GM20000 (cell line): ENCODE results near the gene RDH13.

ENCODE experiments used
- DNase-seq: peaks from one replicate; pipeline ENCODE4 v3.0.0; 2012; ENCODE audit warnings: low spot score
- TF ChIP-seq, protein P1 (sequence below): IDR thresholded peaks from 2 replicates; pipeline ENCODE4 v1.5.1; 2012; ENCODE audit warnings: mild to moderate bottlenecking, control low read depth; ENCODE audit errors: extremely low read depth, missing control alignments

RDH13 gene

DNA sequence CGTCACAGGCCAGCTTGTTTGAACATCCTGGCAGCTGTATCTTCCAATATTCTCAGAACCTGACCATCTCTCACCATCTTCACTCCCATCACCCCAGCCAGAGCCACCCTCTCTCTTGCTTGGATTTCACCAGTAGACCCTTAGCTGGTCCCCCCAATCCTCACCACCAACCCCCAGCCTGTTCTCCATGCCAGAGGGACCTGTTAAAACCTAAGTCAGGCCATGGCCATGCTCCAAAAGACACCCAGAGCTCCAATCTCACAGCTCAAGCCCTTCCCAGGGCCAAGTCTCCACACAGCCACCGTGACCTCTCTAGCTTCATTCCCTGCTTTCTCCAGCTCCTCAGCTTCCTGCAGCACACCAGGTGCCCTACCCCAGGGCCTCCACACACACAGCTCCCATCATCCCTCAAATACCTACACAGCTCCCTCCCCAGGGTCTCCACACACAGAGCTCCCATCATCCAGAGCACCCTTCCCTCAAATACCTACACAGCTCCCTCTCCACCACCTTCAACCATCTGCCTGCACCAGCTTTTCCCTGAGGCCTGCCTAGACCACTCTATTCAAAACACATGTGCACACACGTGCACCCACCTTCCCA lies 26.5 kb upstream of the RDH13 start:
- no peak for DNase-seq
- TF ChIP-seq, protein P1, sequence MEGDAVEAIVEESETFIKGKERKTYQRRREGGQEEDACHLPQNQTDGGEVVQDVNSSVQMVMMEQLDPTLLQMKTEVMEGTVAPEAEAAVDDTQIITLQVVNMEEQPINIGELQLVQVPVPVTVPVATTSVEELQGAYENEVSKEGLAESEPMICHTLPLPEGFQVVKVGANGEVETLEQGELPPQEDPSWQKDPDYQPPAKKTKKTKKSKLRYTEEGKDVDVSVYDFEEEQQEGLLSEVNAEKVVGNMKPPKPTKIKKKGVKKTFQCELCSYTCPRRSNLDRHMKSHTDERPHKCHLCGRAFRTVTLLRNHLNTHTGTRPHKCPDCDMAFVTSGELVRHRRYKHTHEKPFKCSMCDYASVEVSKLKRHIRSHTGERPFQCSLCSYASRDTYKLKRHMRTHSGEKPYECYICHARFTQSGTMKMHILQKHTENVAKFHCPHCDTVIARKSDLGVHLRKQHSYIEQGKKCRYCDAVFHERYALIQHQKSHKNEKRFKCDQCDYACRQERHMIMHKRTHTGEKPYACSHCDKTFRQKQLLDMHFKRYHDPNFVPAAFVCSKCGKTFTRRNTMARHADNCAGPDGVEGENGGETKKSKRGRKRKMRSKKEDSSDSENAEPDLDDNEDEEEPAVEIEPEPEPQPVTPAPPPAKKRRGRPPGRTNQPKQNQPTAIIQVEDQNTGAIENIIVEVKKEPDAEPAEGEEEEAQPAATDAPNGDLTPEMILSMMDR: no peak

DNA sequence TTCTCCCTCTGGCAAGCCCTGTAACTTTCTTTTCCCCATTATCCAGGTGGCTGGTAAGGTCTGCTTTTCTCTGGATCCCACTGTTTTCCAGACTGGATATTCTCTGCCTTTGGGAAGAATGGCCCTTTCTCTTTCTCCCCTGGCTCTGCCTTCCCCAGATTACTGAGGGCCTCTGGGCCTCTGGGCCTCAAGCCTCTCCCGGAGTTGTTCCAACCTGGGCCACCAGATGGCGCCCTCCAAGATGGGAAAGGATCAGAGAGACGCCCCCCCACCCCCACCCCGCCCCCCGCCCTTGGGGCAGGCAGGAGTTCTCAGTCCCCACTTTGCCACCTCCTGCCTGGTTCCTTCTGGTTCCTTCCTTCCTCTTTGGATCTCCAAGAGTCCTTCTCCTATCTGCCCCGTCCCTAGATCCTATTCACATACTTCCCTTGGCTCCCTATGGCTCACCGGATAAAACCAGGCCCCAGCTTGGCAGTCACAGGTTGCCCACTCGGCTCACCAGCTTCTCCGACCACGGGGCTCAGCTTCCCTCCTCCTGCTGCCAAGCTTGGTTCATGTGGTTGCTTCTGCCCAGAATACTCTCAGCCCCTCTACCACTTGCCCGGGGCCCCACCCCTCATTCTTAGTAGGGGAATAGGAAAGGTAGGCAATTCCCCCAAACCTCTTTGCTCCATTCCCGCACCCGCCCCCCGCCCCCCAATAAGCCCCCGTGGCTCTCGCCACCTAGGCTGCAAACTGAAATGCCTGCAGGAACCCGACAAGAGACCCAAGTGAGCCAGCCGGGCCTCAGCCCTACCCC lies 25.8 kb upstream of the RDH13 start:
- peak; percentile 89 for DNase-seq
- TF ChIP-seq, protein P1: no peak

DNA sequence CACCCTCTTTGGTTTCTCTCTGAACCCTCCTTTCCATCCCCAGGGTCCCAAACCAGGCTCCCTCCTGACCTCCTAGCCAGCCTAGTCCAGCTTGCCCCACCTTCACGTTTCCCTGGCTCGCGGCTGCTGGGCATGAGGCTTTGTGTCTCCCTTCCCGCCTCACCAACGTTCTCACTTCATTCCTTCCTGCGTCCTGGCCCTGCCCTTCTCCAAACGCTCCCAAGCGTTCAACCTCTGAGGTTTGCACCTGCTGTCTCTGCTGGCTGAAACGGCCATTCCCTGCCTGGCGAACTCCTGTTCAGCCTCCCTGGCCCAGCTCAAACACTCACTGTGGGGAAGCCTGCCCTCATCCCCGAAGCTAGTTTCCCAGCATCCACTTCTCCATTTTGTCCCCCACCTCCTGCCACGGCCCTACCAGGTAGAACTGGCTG lies 25.1 kb upstream of the RDH13 start:
- TF ChIP-seq, protein P1: no peak
- DNase-seq: no peak

DNA sequence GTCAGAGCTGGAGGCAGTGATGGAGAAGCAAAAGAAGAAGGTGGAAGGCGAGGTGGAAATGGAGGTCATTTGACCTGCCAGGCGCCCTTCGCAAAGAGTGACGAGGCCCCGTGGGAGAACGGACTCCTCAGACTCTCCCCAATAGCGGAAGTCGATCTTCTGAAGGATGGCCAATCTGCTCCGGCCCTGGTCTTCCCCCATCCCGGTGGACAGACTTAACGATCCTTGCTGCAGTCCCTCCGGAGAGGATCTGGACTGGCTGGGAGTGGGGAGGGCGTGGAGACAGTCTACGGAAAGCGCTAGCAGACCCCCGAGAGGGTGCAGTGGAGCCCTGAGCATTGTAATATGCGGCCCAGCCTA lies 24.6 kb upstream of the RDH13 start:
- DNase-seq: no peak
- TF ChIP-seq, protein P1: no peak

DNA sequence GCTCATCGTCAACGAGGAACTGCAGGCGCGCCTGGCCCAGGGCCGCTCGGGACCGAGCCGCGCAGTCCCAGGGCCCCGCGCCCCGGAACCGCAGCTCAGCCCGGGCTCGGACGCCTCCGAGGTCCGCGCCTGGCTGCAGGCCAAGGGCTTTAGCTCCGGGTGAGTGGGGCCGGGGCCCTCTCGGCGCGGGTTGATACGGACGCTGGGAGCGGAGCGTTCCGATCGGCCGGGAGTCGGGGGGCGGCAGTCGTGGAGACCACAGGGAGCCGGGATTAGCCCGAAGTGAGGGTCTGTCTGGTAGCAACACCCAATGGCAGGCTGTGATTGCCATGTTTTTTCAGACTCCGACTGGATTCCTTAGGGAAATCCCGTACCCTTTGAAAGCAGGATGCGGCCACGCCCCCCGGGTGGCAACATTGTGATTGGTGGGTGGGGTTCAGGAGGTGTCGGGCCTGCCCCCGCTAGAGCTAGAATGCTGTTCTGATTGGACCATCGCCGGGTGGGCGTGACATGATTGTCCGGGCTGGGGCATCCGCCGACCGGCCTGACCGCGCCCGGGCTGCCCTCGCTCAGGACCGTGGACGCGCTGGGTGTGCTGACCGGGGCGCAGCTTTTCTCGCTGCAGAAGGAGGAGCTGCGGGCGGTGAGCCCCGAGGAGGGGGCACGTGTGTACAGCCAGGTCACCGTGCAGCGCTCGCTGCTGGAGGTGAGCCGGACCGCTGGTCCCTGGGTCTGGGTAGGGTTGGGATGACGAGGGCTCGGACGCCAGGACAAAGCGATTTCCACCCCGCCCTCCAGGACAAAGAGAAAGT lies 24.0 kb upstream of the RDH13 start:
- peak; percentile 86 for DNase-seq
- TF ChIP-seq, protein P1: no peak

DNA sequence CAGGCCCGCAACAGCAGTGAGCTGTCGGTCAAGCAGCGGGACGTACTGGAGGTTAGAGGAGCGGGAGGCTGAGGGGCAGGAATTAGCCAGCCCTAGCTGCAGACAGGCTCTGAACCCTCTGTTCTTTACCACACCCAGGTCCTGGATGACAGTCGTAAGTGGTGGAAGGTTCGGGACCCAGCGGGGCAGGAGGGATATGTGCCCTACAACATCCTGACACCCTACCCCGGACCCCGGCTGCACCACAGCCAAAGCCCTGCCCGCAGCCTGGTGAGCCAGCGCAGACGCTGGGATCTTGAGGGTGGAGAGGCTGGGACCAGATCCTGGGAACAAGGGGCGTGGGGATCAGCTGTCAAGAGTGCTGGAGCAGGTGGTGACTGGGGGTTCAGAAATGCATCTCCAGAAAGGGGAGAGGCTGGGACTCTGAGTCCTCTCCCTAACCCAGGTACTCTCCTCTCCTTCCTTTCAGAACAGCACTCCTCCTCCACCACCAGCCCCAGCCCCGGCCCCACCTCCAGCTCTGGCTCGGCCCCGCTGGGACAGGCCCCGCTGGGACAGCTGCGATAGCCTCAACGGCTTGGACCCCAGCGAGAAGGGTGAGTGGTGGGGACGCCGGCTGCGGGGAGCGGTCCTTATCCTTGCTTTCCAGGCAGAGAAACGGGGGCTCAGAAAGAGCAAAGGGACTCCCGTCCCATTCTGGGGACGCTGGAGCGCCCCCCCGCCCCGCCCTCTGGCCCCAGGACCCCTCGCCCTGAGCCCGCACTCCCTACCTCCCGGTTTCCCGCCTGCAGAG lies 23.2 kb upstream of the RDH13 start:
- DNase-seq: peak; percentile 18

More for the DNA sequence above, 23.2 kb upstream of the RDH13 start:
- TF ChIP-seq, protein P1: no peak
